HG03108 (cell line): Measurements from ENCODE around the gene PARP11.

Experiments
- ATAC-seq: cut with Tn5 transposase; IDR thresholded peaks from one replicate; pipeline ENCODE4 v1.9.1; 2021; ENCODE audit warnings: moderate library complexity; ENCODE audit not compliant: unreplicated experiment

Gene PARP11

GRCh38 chr12:3827301-3828000 lies 45.7 kb downstream of the PARP11 start:
- ATAC-seq, result no peak

DNA sequence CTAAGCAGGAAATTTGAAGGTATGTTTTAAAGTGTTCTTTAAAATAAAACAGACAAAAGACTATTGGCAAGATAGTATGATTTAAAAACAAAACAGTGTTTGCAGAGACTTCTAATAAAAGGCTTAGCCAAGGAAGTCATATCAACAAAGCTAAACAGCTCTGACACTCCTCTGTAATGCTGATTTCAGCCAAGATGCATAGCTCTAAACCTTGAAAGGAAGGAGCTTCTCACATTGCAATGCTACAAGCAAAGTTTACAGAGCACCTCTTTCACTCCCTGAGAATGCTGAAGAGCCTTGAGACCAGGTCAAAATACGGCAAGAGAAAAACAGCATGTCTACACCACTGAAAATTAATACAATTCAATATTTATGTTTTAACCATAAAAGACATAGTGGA lies 51.8 kb downstream of the PARP11 start:
- no peak for ATAC-seq

GRCh38 chr12:3820122-3820521 lies 53.1 kb downstream of the PARP11 start:
- ATAC-seq, result no peak

GRCh38 chr12:3816266-3816665 lies 56.9 kb downstream of the PARP11 start:
- no peak for ATAC-seq

GRCh38 chr12:3815094-3815766 lies 58.0 kb downstream of the PARP11 start:
- no peak for ATAC-seq

GRCh38 chr12:3810540-3810939 lies 62.7 kb downstream of the PARP11 start:
- ATAC-seq, result no peak

- ATAC-seq, result no peak
Observed at GRCh38 chr12:3810016-3810370, 63.2 kb downstream of the PARP11 start.

GRCh38 chr12:3809357-3810015 lies 63.7 kb downstream of the PARP11 start:
- no peak for ATAC-seq

DNA sequence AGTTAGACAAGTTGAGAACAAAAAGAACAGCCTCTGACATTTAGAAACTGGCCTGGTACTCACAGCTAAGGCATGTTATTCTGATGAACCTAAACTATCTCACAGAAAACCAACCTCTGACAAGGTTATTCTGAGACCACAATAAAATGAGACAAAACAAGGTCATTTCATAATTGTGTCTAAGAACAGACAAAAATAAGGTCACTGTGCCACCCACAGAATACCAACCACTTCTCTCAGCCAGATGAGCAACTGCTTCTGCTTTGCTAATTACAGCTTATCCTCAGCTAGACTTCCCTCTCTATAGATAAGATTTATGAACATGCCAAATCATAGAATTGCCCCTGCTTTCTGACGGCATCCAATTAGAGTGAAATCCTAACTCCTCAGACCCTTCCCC lies 68.1 kb downstream of the PARP11 start:
- ATAC-seq, result no peak

DNA sequence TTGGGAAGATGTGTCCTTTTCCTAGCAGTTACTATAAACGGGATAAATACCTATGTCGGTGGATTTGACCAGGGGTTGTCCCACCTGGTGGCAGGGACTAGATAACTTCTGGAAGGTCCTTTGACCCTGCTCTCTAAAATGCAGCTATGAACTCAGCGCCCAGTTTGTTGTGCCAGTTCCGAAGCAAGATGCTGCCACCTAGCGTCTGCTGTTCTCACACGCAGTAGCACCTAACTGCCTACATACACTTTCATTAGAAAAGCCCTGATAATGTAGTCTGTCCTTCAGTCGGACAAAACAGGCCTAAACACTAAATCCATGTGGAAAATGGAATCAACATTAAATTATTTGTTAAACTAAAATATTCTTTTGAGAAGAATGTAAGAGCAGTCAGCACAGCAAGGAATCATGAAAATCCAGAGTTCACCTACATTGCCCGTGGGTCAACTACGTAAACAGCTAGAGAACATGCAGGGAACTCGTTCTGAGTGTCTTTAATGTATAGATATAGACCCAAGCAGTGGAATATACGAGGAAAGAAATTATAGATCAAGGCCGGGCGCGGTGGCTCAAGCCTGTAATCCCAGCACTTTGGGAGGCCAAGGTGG lies 69.2 kb downstream of the PARP11 start:
- ATAC-seq, result no peak

- ATAC-seq, result no peak
Observed at GRCh38 chr12:3802721-3803120, 70.5 kb downstream of the PARP11 start.

DNA sequence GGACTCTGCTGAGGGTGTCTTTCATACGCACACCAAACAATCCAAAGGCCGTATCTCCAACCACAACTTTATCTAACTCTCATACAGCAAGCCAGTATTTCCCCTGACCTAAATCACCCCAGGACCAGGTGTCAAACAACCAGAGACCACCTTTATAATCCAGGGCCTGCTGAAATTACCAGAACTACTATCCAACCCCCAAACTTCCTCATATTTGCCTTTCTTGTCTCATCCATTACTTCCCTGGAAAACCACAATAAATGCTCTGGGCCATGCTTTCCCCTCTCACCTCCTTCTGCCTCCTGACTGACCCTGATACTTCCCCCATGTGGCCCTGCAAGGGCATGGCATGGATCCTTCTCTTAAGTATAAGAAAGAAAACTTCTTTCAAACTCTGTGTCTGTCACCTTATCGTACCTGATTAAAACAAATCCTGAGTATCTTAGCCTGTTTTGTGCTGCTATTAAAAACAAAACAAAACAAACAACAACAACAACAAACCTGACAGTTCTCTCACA lies 75.6 kb downstream of the PARP11 start:
- no peak for ATAC-seq

- no peak for ATAC-seq
Observed at GRCh38 chr12:3795492-3796133, 77.6 kb downstream of the PARP11 start.

- no peak for ATAC-seq
Observed at GRCh38 chr12:3795066-3795465, 78.1 kb downstream of the PARP11 start.

DNA sequence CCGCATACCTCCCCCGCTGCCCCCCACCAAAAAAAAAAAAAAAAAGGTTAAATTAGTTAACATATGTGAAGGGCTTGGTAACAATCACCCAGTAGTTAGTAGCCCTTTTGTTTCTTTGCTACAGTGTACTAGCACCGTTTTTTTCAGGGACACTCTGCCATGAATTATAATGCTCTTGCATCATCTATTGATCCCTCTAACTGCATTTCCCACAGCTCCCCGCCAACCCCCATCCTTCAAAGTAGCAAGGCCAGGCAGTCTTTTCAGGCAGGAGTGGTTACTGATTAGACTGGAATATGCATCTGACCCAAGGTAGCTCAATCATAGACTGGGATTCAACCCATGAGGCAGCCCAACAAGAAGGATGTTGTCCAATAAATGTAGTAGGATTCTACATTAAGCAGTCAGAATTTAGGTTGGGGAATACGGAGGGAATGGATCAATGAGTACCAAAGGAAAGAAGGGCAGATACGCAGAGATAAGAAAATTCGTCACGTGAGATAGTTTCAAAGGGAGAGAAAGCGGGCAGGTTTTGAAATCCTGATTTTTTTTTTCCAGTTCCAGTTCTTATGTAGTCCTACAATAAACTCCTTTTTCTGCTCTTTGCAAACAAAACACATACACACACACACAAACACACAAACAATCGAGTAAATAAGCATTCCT lies 80.4 kb downstream of the PARP11 start:
- no peak for ATAC-seq

GRCh38 chr12:3791256-3791874 lies 81.8 kb downstream of the PARP11 start:
- no peak for ATAC-seq

GRCh38 chr12:3790642-3791041 lies 82.6 kb downstream of the PARP11 start:
- no peak for ATAC-seq

GRCh38 chr12:3789838-3790237 lies 83.4 kb downstream of the PARP11 start:
- ATAC-seq, result no peak

GRCh38 chr12:3777206-3777809 lies 95.9 kb downstream of the PARP11 start:
- ATAC-seq, result no peak
